CD14-positive monocyte (primary cell): ENCODE data around the gene MCF2L. TPM values are rescaled to one million over a fixed set of nuclear protein-coding genes. Genes with fewer than 3 reads are reported as not detected.
A peak's percentile ranks its signal among the peaks of the same experiment; 100 is the strongest.

Experiments
- DNase-seq, 3 donors: peaks; one replicate each; pipeline ENCODE4 v3.0.0-alpha.2; 2011 to 2022
- H2AFZ ChIP-seq: 2 replicates; pipeline ENCODE4 v1.6.0; 2012; ENCODE audit warnings: mild to moderate bottlenecking, low read depth, low read length, inconsistent platforms; ENCODE audit not compliant: insufficient read depth, poor library complexity, severe bottlenecking
- H3K27ac ChIP-seq, 2 donors: 1 replicate in 1 of 2; 2 replicates in 1 of 2; pipeline ENCODE4 v1.5.1; 2012 to 2013; ENCODE audit warnings: low read length in 2 of 2, control low read depth in 1 of 2, inconsistent platforms in 1 of 2, low read depth in 1 of 2, mild to moderate bottlenecking in 1 of 2
- H3K27me3 ChIP-seq, 2 donors: one replicate each; pipeline versions ENCODE4 v1.6.0 to v1.6.1; 2011 to 2013; ENCODE audit warnings: low read length in 2 of 2; ENCODE audit not compliant: control insufficient read depth in 2 of 2, insufficient read depth in 2 of 2
- H3K36me3 ChIP-seq, 2 donors: replicated peaks in 1 of 2; 1 replicate in 1 of 2; 2 replicates in 1 of 2; pipeline versions ENCODE4 v1.5.1 to v1.6.1; 2012 to 2013; ENCODE audit warnings: low read length in 2 of 2, control low read depth in 1 of 2, inconsistent platforms in 1 of 2, mild to moderate bottlenecking in 1 of 2; ENCODE audit not compliant: insufficient read depth in 2 of 2, control insufficient read depth in 1 of 2
- H3K4me1 ChIP-seq, 2 donors: 1 replicate in 1 of 2; 2 replicates in 1 of 2; pipeline versions ENCODE4 v1.5.1 to v1.6.1; 2012 to 2013; ENCODE audit warnings: low read length in 2 of 2, control low read depth in 1 of 2, inconsistent platforms in 1 of 2, mild to moderate bottlenecking in 1 of 2, moderate library complexity in 1 of 2; ENCODE audit not compliant: insufficient read depth in 2 of 2, control insufficient read depth in 1 of 2
- H3K4me2 ChIP-seq: replicated peaks from 2 replicates; pipeline ENCODE3; 2012; ENCODE audit warnings: low read length, moderate library complexity, mild to moderate bottlenecking; ENCODE audit not compliant: poor library complexity, severe bottlenecking; ENCODE audit errors: extremely low read depth
- H3K4me3 ChIP-seq, 3 experiments: fragments of 200-600 bp in 1 of 3; sonication (generic) in 1 of 3; replicated peaks in 1 of 3; 1 replicate in 2 of 3; 2 replicates in 1 of 3; pipeline ENCODE4 v1.5.1; 2011 to 2013; ENCODE audit warnings: low read length in 3 of 3, mild to moderate bottlenecking in 3 of 3, control low read depth in 2 of 3, low read depth in 2 of 3, inconsistent platforms in 1 of 3, moderate library complexity in 1 of 3
- H3K79me2 ChIP-seq: 2 replicates; pipeline ENCODE4 v1.6.0; 2012; ENCODE audit warnings: mild to moderate bottlenecking, control low read depth, inconsistent platforms, low read length, moderate library complexity; ENCODE audit not compliant: insufficient read depth
- H3K9ac ChIP-seq: 2 replicates; pipeline ENCODE4 v1.6.0; 2017; ENCODE audit warnings: low read length, mild to moderate bottlenecking; ENCODE audit not compliant: insufficient read depth, poor library complexity, severe bottlenecking
- H3K9me3 ChIP-seq, 2 donors: replicated peaks in 1 of 2; 1 replicate in 1 of 2; 2 replicates in 1 of 2; pipeline versions ENCODE4 v1.5.1 to v1.6.1; 2012 to 2013; ENCODE audit warnings: low read length in 2 of 2, control low read depth in 1 of 2; ENCODE audit not compliant: control insufficient read depth in 1 of 2, insufficient read depth in 1 of 2
- H4K20me1 ChIP-seq: 2 replicates; pipeline ENCODE4 v1.6.0; 2012; ENCODE audit warnings: mild to moderate bottlenecking, low read length, control low read depth, moderate library complexity; ENCODE audit not compliant: insufficient read depth
- H3K27ac Mint-ChIP-seq, 7 donors: one replicate each; pipeline ENCODE4 v1.8.0; 2020; ENCODE audit warnings: mild to moderate bottlenecking in 7 of 7, mixed read lengths in 7 of 7, moderate library complexity in 6 of 7, inconsistent platforms in 2 of 7
- H3K27me3 Mint-ChIP-seq, 3 donors: one replicate each; pipeline ENCODE4 v1.8.0; 2021 to 2022; ENCODE audit warnings: low read depth in 3 of 3, mild to moderate bottlenecking in 3 of 3, mixed read lengths in 3 of 3, moderate library complexity in 3 of 3, inconsistent platforms in 1 of 3
- H3K36me3 Mint-ChIP-seq, 2 donors: one replicate each; pipeline ENCODE4 v1.8.0; 2020; ENCODE audit warnings: mixed read lengths in 2 of 2, inconsistent platforms in 1 of 2, mild to moderate bottlenecking in 1 of 2
- H3K4me1 Mint-ChIP-seq: one replicate; pipeline ENCODE4 v1.8.0; 2020; ENCODE audit warnings: mild to moderate bottlenecking, mixed read lengths
- H3K4me3 Mint-ChIP-seq, 2 donors: one replicate each; pipeline ENCODE4 v1.8.0; 2020; ENCODE audit warnings: mild to moderate bottlenecking in 2 of 2, mixed read lengths in 2 of 2, moderate library complexity in 1 of 2
- H3K9me3 Mint-ChIP-seq, 7 donors: one replicate each; pipeline ENCODE4 v1.8.0; 2020 to 2022; ENCODE audit warnings: mixed read lengths in 7 of 7, mild to moderate bottlenecking in 6 of 7, moderate library complexity in 6 of 7, inconsistent platforms in 2 of 7
- WGBS: methylation state at CpG from one replicate; pipeline ENCODE4 v1.1.5; 2013; ENCODE audit warnings: missing lambda C conversion rate; ENCODE audit not compliant: insufficient coverage; 5-methylcytosine and 5-hydroxymethylcytosine counted together
- intact Hi-C, 2 donors: fragments of 100-400 bp; cut with micrococcal nuclease; formaldehyde crosslinking; loops; one replicate each; pipeline versions ENCODE4 v1.15.0 to v1.15.1; 2023
- polyA plus RNA-seq, 3 donors: library from polyadenylated mRNA; depleted of rRNA in 1 of 3; unstranded in 2 of 3; stranded (reverse) in 1 of 3; fragments of 300-500 nt in 2 of 3; fragments of >200 nt in 1 of 3; fragmentation: Illumina TruSeq in 2 of 3; gene quantifications; 1 replicate in 2 of 3; 2 replicates in 1 of 3; pipeline ENCODE4 v1.2.3, GENCODE V29; 2012 to 2021
- TF ChIP-seq, protein P1 (sequence below): fragments of 200-600 bp; IDR thresholded peaks from one replicate; pipeline ENCODE4 v1.8.0; 2022; ENCODE audit warnings: antibody characterized with exemption, mild to moderate bottlenecking

Gene MCF2L
- polyA plus RNA-seq, 3 donors, result not detected

DNA sequence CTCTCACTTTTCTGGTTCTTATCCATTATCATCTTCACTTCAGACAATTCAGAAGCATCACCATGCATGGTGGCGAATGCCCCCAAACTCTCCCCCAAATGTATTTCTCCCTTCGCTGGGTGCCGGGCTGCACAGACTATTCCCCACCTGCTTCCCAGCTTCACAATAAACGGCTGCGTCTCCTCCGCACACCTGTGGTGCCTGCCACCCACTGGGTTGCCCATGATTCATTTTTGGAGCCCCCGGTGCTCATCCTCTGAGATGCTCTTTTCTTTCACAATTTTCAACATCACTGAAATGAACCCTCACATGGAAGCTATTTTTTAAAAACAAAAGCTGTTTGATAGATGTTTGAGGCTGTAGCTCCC lies 150.8 kb downstream of the MCF2L start:
- Histone ChIP-seq H3K36me3 (no peaks in the 10 kb centered on the region), H3K79me2 (no peaks in the 10 kb centered on the region), H2AFZ (no peak overlapping the region), H3K4me3 (no peak overlapping the region), H3K9me3 (no peaks in the 10 kb centered on the region), H3K9ac (no peak overlapping the region), H4K20me1 (no peaks in the 10 kb centered on the region), H3K4me1 (no peaks in the 10 kb centered on the region), H3K4me2 (no peak overlapping the region), H3K27ac (no peak overlapping the region), H3K27me3 (no peaks in the 10 kb centered on the region)
- intact Hi-C loops, result no loop called here
- DNase-seq, result no peak
- Mint-ChIP-seq H3K36me3 (no peaks in the 10 kb centered on the region), H3K27ac (peak overlapping the region in 1 of 7 donors; percentile 14), H3K27me3 (peaks cover 3 to 7% (median 4%) of the 10 kb centered on the region in 3 donors), H3K4me1 (no peaks in the 10 kb centered on the region), H3K9me3 (peaks cover 0 to 1% (median 0%) of the 10 kb centered on the region in 7 donors), H3K4me3 (no peak overlapping the region)
- TF ChIP-seq, protein P1, sequence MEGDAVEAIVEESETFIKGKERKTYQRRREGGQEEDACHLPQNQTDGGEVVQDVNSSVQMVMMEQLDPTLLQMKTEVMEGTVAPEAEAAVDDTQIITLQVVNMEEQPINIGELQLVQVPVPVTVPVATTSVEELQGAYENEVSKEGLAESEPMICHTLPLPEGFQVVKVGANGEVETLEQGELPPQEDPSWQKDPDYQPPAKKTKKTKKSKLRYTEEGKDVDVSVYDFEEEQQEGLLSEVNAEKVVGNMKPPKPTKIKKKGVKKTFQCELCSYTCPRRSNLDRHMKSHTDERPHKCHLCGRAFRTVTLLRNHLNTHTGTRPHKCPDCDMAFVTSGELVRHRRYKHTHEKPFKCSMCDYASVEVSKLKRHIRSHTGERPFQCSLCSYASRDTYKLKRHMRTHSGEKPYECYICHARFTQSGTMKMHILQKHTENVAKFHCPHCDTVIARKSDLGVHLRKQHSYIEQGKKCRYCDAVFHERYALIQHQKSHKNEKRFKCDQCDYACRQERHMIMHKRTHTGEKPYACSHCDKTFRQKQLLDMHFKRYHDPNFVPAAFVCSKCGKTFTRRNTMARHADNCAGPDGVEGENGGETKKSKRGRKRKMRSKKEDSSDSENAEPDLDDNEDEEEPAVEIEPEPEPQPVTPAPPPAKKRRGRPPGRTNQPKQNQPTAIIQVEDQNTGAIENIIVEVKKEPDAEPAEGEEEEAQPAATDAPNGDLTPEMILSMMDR, result no peak
- WGBS, result 95% methylated on average over 6 of the region's 7 CpGs

DNA sequence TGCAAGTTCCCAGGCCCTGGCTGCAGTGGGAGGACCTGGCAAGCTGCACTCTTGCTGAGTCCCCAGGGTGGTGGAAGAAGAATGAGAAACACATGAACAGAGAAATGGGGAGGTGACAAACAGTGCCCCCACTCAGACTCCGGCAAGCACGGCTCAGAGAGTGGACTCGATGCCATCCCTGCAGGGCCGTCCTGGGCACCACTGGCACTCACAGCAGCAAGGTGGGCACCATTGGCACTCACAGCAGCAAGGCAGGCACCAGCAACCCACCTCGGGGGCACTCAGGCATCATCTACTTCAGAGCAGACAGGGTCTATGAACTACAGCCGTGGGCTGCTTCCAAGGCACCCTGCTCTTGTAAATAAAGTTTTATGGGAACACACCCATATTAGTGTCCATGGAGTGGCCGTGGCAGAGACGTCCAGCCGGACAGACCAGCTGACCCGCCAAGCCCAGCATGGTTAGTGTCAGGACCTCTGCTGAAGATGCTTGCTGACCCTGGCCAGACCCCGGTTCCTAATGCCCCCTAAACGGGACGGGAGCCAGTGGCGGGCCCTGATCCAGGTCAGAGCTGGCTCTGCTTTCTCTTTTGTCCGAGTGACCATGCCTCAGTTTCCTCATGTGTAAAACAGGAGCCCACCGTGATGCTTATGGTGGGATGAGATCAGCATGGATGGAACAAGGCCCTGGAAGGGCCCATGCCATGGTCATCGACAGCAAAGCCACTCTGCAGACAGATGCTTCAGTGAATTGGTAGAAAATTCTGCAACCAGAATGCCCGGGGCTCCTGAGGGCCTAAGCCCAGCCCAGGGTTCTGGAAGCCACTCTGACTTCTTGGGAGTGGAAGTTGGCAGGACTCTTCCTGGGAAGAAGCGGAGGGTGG lies 151.5 kb downstream of the MCF2L start:
- H3K36me3 Mint-ChIP-seq, result no peaks in the 10 kb centered on the region
- Histone ChIP-seq H3K27me3 (no peaks in the 10 kb centered on the region), H3K27ac (no peak overlapping the region), H3K4me3 (no peak overlapping the region), H3K36me3 (no peaks in the 10 kb centered on the region), H3K9ac (no peak overlapping the region), H3K4me1 (no peaks in the 10 kb centered on the region), H2AFZ (no peak overlapping the region), H3K79me2 (no peaks in the 10 kb centered on the region), H3K9me3 (no peaks in the 10 kb centered on the region), H3K4me2 (no peak overlapping the region), H4K20me1 (no peaks in the 10 kb centered on the region)
- no peaks in the 10 kb centered on the region for H3K4me1 Mint-ChIP-seq
- 92% methylated on average over 15 of the region's 19 CpGs for WGBS
- intact Hi-C loops, result no loop called here
- TF ChIP-seq, protein P1, result no peak
- no peak for DNase-seq
- peaks cover 0 to 1% (median 0%) of the 10 kb centered on the region in 7 donors for H3K9me3 Mint-ChIP-seq
- H3K27me3 Mint-ChIP-seq, result peaks cover 2 to 7% (median 3%) of the 10 kb centered on the region in 3 donors
- peak overlapping the region in 1 of 7 donors; percentile 39 for H3K27ac Mint-ChIP-seq
- H3K4me3 Mint-ChIP-seq, result no peak overlapping the region
